CD4-positive, alpha-beta T cell treated with Interleukin-12 subunit alpha and Interleukin-12 subunit beta, for 1 hour (primary cell): Measurements from ENCODE around the gene BCAS3.
"Not testable (repeated sequence)": the region's sequence is repeated elsewhere in the genome, so short reads cannot be mapped to it uniquely, and the experiment has no call there.

ENCODE experiments used
- DNase-seq: peaks from one replicate; pipeline ENCODE4 v3.0.0-alpha.2; 2020

BCAS3 gene

DNA sequence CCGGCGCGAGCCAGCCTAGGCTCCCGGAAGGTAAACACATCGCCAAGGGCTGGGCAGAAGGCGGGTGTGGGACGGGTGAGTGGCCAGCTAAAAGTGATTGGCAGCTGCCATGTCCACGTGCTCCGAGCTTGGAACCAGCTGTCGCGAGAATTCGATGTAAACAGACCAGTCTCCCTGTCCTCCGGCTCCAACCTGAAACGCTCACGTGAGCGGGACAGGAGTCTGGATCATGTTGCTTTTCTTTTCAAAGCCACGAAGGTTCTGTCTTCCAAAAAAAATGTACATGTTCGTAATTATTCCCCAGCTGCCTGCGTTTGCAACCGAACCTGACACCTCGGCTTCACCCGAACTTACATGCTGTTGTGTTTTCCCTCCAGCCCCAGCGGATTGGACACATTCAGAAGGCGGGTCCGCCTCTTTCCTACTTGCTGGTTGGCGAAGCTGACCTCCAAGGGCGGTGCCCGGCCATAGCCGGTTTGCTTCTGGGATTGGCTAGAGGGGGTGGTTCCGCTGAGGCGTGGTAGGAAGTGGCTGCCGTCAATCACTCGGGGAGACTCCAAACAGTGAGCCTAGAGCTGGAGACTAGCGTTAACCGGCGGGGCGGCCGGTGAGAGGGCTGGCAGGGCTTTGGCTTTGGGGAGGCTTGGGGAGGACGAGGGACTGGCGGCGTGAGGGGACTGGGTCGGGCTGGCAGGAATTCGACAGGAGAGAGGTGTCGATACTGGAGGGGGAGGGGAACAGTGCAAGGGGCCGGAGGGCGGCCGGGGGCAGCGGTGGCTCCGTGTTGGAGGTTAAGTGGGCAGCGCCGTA lies at the start of gene BCAS3:
Gene BCAS3 (plus strand): TSS at position 544 of the 810 bp plus-strand sequence.
- DNase-seq: peak; percentile 97

DNA sequence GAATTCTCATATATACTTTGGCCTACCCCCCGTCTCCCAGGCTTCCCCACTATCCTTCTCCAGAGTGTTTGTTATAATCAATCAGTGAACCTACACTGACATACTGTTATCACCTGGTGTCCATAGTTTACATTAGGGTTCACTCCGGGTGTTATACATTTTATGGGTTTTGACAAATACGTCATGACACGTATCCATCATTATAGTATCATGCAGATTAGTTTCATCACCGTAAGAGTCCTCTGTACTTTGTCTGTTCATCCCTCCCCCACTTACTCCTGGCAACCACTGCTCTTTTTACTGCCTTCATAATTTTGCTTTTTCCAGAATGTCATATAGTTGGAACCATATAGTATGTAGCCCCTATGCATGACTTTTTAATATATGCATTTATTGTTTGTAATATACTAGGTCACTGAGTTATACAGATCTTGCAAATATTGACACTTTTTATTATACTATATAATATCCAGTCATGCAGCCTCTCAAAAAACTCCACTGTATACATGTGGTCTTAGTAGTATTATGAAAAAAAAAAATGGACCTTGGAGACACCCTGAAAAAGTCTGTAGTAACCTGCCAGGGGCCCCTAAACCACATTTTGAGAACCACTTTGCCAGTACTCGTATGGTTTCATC lies 49.3 kb upstream of the BCAS3 start:
- no peak for DNase-seq

DNA sequence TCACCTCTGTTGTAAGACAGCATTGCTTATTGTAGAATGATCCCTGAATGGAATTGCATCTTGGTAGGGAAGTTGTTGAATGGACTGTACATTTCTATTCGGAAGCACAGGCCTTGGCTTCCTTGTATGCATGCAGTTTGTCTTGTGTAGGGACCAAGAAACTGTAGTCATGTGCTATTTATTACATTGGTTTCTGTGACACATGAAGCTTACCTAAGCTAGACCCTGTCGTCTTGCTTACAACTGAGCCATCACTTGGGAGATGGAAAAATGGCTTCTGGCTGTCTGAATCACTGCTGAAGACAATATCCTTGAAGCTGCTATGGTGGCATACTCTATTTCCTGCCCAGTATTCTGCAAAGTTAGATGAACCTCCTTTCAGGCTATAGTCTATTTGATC lies 48.5 kb upstream of the BCAS3 start:
- no peak for DNase-seq

DNA sequence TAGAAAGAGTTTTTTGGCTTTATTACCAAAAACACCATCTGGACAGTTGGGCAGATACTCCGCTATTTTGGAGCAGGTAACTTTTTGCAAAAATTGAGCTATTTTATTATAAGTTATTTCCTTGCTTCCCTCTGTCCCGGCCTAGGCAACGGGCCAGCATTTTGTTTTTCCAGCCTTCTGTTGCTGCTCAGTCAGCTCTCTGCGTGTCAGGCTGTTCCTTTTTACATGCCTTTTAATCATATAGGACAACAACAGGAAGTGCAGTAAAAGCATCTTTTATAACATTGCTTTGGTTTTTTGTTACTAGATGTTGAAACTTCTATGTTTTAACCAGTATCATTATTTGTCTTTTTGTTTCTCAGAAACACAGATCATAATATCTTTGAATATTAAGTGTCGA lies 47.3 kb upstream of the BCAS3 start:
- no peak for DNase-seq

DNA sequence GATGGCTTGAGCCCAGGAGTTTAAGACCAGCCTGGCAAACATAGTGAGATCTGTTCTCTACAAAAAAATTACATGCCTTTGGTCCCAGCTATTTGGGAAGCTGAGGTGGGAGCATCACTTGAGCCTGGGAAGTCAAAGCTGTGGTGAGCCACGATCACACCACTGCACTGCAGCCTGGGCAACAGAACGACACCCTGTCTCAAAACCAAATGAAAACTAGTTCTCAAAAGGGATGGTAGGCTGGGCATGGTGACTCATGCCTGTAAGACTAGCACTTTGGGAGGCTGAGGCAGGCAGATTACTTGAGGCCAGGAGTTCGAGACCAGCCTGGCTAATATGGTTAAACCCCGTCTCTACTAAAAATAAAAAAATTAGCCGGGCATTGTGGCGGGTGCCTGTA lies 46.5 kb upstream of the BCAS3 start:
- no peak for DNase-seq

DNA sequence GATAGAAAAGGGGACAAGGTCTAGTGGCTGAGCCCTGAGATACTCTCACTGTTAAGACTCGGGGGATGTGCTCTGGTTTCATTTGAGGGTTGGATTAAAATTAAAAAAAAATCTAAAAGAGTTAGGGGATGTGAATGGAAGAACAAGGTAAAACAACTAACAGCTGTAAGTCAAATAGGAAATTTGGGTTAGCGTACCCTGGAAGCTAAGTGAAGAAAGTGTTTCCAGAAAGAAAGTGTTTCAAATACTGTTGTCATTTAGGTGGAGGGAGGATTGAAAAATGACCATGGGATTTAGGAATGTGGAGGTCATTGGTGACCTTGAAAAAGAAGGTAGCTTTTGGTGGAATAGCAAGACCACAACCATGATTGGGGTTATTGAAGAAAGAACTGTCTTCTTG lies 40.0 kb upstream of the BCAS3 start:
- DNase-seq: no peak

DNA sequence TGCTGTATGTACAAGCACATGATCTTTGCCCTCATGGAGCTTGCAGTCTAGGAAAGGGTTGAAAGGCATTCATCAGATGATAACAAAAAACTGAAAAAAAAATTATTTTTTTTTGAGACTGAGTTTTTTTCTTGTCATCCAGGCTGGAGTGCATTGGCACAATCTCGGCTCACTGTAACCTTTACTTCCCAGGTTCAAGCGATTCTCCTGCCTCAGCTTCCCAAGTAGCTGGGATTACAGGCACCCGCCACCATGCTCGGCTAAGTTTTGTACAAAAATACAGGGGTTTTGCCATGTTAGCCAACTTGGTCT lies 38.7 kb upstream of the BCAS3 start:
- DNase-seq: no peak

DNA sequence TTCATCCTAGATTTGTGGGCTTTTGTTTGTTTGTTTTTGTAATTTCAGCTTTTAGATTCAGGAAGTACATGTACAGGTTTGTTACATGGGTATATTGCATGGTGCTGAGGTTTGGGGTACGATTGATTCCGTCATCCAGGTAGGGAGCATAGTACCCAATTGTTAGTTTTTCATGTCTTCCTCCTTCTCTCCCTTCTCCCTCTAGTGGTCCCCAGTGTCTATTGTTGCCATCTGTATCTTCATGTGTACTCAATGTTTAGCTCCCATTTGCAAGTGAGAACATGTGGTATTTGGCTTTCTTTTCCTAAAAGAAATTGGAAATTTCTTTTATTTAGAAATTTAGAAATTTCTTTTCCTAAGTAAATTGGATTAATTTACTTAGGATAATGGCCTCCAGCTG lies 37.1 kb upstream of the BCAS3 start:
- DNase-seq: no peak

DNA sequence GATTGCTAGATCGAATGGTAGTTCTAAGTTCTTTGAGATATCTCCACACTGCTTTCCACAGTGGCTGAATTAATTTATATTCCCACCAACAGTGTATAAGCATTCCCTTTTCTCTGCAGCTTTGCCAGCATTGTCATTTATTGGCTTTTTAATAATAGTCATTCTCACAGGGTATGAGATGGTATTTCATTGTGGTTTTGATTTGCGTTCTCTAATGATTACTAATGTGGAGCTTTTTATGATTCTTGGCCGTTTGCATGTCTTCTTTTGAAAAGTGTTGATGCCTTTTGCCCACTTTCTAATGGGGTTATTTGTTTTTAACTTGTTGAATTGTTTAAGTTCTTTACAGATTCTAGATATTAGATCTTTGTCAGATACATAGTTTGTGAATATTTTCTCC lies 36.5 kb upstream of the BCAS3 start:
- no peak for DNase-seq

DNA sequence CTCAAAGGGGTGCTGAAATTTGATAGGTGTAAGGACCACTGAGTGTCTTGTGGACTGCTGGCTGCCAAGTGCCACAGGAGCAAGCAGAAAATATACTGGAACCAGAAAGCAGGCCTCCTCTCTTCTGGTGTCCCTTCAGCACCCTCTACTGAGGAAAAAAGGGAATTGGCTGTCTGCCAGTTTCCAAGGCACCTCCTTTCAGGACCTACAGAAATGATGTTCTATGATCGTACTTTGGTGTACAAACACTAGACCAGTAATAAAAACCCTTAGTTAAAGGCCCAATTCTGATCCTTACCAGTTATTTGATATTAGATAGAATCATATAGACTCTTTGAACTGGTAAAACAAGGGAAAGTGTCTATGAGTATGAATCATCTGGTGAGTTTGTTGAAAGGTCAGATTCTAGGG lies 35.8 kb upstream of the BCAS3 start:
- DNase-seq: peak; percentile 63

DNA sequence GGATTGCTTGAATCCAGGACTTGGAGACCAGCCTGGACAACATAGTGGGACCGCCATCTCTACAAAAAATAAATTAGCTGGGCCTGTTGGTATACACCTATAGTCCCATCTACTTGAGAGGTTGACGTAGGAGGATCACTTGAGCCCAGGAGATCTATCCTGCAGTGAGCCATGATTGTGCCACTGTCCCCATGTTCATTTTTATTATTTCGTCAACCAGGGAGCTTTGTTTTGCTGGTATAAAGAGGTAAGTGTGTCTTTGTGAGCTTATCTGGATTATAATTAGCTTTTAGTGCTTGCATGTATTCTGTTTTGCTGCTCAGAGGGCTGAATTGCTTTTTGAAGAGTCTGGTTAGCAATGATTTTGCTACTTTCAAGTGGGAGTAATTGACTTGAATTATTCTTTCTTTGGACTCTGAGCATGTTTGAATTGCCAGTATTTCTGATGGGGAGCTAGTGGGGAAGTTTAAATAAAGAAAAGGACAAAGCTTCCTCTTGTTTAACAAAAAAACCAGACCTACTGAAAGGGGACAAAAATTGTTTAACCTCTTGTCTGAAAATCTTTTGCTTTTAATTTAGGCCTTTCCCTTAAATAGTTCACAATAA lies 31.6 kb upstream of the BCAS3 start:
- no peak for DNase-seq

DNA sequence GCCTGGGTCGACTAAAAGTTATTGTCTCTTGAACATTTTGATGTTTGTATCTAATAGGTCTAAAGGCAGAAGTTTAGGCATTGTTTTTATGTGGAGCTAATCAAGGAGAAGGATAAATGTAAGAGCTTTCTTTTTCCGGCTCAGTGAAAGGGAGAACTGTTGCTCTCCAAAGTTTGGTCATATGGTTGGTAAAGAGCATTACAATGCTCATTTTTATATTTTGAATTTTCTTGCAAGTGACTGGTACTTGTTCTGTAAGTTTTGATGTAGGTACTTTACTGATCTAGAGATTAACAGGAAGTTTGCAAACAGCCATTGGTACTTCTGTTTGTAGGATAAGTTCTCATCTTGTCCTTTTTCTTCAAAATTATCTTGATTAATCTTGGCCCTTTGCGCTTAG lies 30.9 kb upstream of the BCAS3 start:
- no peak for DNase-seq

DNA sequence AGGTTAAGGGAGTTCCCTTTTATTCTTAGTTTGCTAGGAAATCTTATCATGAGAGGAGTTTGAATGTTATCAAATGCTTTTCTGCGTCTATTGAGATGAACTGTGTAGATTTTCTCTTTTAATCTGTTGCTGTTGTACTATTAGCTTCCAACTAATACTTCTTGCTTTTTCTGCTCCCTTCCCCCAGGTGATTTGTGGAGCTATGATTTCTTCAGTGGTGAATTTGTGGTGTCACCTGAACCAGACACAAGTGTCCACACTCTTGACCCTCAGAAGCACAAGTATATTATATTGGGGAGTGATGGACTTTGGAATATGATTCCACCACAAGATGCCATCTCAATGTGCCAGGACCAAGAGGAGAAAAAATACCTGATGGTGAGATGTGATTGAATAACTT lies 29.9 kb upstream of the BCAS3 start:
- DNase-seq: no peak

DNA sequence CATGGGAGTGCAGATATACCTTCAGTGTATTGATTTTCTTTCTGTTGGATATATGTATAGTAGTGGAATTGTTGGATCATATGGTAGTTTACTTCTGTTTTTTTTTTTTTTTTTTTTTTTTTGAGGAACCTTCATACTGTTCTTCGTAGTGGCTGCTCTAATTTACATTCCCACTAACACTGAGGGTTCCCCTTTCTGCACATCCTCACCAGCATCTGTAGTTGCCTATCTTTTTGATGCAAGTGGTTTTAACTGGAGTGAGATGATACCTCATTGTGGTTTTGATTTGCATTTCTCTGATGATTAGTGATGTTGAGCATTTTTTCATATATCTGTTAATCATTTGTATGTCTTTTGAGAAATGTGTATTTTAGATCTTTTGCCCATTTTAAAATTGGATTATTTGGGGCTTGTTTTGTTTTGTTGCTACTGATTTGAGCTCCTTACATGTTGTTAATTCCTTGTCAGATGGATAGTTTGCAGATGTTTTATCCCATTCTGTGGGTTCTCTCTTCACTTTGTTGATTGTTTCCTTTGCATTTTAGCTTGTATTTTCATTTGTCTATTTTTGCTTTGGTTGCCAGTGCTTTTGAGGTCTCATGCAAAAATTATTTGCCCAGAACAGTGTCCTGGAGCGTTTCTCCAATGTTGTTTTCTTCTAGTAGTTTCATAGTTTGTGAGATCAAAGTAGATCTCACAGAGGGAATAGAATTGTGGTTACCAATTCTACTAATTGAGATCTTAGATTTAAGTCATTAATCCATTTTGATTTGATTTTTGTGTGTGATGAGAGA lies 25.0 kb upstream of the BCAS3 start:
- DNase-seq: no peak

DNA sequence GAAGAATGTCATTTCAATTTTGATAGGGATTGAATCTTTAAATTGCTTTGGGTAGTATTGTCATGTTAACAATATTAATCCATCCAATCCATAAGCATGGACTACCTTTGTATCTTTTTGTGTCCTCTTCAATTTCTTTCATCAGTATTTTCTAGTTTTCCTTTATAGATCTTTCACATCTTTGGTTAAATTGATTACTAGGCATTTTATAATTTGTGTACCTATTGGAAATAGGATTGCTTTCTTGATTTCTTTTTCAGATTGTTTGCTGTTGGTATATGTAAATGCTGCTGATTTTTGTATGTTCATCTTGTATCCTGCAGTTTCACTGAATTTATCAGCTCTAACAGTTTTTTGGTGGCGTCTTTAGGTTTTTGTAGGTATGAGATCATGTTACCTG lies 24.1 kb upstream of the BCAS3 start:
- DNase-seq: no peak

DNA sequence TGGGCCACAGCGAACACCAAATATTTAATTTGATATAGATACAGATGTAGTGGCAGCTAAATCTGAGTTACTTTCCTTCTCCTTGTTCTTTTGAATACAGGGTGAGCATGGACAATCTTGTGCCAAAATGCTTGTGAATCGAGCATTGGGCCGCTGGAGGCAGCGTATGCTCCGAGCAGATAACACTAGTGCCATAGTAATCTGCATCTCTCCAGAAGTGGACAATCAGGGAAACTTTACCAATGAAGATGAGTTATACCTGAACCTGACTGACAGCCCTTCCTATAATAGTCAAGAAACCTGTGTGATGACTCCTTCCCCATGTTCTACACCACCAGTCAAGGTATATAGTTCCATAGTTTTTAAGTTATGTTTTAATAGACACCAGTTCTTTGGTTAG lies 21.2 kb upstream of the BCAS3 start:
- DNase-seq: no peak

DNA sequence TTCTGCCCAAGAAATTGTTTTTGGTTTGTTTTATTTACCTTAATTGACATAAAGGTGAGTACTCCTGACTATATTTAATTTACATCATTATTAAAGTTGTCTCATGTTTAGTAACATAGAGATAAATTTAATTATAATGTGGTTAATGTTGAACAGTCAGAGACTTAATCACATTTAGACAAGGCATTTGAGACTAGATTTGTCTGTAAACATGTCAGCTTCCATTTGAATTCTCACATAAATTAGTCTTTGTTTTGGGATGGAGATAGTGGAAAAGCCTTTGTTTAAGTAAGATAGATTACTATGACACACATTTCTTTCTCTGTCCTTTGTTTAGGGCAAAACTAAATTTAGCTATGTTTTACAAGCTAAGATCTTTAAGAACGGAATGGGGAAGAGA lies 18.5 kb upstream of the BCAS3 start:
- DNase-seq: no peak

DNA sequence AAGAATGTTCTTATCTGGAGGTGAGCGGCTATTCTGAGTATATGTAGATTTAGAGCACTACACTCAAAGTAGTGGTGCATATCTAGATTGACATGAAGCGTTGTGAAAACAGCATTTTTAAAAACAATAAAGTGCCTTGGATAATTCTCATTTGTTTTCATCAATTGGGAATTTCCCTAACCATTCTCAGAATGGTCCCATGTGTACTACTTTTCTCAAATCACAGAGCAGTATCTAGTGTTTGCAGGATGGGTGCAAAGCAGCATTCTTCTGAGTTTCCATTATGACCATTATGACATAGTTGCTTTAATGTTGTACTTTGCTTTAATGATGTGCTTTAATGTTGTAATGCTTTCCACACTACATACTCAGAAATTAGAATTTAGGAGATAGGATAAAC lies 16.2 kb upstream of the BCAS3 start:
- DNase-seq: no peak

DNA sequence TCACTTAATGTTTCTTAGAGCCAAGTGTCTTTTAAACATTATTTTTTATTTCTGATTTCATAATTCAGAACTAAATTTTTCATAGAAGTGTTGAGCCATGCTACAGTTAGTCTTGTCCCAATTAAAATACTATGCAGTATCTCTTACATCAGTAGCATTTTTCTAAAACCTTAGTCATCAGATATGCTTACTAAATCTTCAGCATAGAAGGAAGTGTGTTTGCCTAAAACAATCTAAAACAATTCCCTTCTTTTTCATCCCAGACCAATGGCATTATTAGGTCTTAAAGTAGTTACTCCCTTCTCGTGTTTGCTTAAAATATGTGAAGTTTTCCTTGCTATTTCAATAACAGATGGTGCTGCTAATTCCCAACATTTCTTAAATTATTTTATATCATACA lies 13.6 kb upstream of the BCAS3 start:
- no peak for DNase-seq

DNA sequence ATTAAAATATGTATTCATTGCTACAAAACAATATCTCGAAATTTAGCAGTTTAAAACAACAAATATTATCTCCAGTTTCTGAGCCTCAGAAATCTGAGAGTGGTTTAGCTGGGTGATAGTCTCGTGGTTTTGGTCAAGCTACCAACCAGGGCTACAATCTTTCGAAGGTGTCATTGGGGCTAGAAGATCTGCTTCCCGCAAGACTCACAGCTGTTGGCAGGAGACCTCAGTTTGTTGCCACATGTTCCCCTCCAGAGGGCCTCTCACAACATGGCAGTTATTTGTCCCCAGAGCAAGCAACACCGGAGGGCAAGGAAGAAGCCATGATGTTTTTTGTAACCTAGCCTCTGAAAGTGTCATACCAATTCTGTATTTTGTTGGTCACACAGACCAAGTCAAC lies 12.0 kb upstream of the BCAS3 start:
- no peak for DNase-seq

DNA sequence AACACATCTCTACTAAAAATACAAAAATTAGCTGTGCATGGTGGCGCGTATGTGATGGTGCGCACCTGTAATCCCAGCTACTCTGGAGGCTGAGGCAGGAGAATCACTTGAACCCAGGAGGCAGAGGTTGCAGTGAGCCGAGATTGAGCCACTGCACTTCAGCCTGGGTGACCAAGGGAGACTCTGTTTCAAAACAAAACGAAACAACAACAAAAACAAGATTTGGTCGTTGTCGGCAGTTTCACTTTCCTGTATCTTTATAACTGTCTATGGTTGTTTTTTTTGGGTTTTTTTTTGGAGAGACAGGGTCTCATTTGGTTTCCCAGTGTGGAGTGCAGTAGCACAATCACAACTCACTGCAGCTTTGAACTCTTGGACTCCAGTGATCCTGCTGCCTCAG lies 8.9 kb upstream of the BCAS3 start:
- DNase-seq: not testable (repeated sequence)

DNA sequence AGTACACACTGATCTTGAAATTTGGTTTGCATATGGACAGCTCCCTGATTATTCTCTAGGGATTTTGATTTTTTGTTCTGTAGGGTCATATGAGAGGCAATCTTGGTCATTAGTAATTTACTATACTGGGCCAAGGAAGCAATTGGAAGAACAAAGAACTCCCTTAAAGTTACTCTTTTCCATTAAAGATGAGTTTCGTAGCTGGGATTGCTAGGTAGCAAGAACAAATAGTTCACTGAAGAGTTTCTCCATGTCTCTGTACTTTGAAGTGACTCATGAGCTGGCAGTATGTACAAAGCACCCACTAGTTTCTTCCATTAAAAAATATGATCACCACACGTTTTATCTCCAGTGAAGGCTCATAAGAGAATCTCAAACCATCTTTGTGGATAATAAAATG lies 6.2 kb upstream of the BCAS3 start:
- DNase-seq: no peak

DNA sequence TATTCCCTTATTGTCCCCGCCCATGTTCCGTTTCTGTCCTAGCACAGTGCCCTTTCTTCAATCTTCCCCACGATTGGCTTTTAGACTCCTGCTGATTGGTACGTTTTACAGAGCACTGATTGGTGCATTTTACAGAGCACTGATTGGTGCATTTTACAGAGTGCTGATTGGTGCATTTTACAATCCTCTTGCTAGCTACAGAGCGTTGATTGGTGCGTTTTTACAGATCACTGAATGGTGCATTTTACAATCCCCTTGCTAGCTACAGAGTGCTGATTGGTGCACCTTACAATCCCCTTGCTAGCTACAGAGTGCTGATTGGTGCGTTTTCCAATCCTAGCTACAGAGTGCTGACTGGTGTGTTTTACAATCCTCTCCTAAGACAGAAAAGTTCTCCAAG lies 3.0 kb upstream of the BCAS3 start:
- not testable (repeated sequence) for DNase-seq

DNA sequence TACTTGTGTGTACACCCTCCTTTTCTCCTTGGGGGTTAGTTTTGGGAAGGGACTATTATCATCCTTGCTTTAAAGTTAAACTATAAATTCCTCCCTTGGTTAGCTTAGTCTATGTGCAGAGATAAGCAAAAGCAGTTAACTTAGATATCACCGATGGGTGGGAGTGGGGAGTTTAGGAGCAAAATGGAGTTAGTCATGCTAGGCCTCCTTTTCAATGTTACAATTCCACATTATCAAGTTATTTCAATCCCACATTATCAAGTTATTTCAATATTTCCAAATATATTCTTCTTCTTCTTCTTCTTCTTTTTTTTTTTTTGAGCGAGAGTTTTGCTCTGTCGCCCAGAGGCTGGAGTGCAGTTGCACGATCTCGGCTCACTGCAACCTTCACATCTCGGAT lies 1.7 kb upstream of the BCAS3 start:
- no peak for DNase-seq
